Mucosa of descending colon (tissue), 3 donors: ENCODE data around the gene RIN1. TPM values are rescaled to one million over a fixed set of nuclear protein-coding genes. Genes with fewer than 3 reads are reported as not detected.

Experiments used
- ATAC-seq: fragments of 200-7000 bp; cut with Tn5 transposase; one replicate; pipeline ENCODE4 v1.9.1; 2020; ENCODE audit warnings: mild to moderate bottlenecking, moderate library complexity
- DNase-seq, 3 donors: peaks; one replicate each; pipeline ENCODE4 v3.0.0-alpha.2; 2020
- H3K36me3 ChIP-seq: fragments of 200-600 bp; one replicate; pipeline ENCODE4 v1.8.0; 2021; ENCODE audit warnings: low read depth, mild to moderate bottlenecking
- H3K4me1 ChIP-seq: fragments of 200-600 bp; one replicate; pipeline ENCODE4 v1.8.0; 2021; ENCODE audit warnings: low read depth, mild to moderate bottlenecking
- H3K4me3 ChIP-seq: fragments of 200-600 bp; one replicate; pipeline ENCODE4 v1.8.0; 2021; ENCODE audit warnings: mild to moderate bottlenecking
- H3K9me3 ChIP-seq: fragments of 200-600 bp; one replicate; pipeline ENCODE4 v1.8.0; 2021; ENCODE audit warnings: mild to moderate bottlenecking
- intact Hi-C, 2 donors: fragments of 100-400 bp; cut with DNase I in 1 of 2; cut with micrococcal nuclease in 1 of 2; formaldehyde crosslinking; loops; one replicate each; pipeline versions ENCODE4 v1.11.0 to v1.11.1; 2022; cut with DNase I, micrococcal nuclease
- total RNA-seq, 3 donors: library from RNA; stranded (reverse); fragmentation: NEBNext Ultra II Directional in 2 of 3; extraction: Animal tissue kit (Norgen Biotek cat#: 25700) in 2 of 3; gene quantifications; one replicate each; pipeline versions ENCODE4 v1.2.1 to v1.2.4, GENCODE V29; 2021 to 2023
- TF ChIP-seq, protein P1 (sequence below): fragments of 200-600 bp; IDR thresholded peaks from one replicate; pipeline ENCODE4 v1.8.0; 2022; ENCODE audit warnings: antibody characterized with exemption, mild to moderate bottlenecking
- donor health status: DM: no; HTN: no; CAD: no; lungs with moderate emphysema.
- donor health status: DM: no; HTN: no; CAD: no.
- donor health status: DM: no; HTN: yes; CAD: no.

The RIN1 gene
- total RNA-seq, 3 donors from 2014 or later = 5.2 to 12.7 (median 9.5) TPM

DNA sequence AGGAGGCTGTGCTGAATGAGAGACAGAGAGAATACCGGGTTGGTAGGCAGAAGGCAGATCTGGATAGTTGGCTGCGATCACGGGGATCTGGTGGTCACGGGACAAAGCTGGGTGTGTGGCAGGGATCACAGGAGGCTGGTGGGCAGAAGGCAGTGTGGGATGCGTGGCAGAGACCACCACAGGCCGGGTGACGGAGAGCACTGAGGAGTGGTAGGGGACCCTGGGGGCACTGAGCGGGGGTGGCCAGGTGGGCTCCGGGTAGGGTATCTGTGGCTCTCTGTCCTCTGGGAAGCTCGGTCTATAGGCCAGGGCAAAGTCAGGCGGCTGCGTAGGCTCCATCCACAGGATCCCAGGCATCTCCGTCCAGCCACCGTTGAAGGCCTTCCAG, 20.7 kb downstream of the RIN1 start:
- TF ChIP-seq, protein P1, sequence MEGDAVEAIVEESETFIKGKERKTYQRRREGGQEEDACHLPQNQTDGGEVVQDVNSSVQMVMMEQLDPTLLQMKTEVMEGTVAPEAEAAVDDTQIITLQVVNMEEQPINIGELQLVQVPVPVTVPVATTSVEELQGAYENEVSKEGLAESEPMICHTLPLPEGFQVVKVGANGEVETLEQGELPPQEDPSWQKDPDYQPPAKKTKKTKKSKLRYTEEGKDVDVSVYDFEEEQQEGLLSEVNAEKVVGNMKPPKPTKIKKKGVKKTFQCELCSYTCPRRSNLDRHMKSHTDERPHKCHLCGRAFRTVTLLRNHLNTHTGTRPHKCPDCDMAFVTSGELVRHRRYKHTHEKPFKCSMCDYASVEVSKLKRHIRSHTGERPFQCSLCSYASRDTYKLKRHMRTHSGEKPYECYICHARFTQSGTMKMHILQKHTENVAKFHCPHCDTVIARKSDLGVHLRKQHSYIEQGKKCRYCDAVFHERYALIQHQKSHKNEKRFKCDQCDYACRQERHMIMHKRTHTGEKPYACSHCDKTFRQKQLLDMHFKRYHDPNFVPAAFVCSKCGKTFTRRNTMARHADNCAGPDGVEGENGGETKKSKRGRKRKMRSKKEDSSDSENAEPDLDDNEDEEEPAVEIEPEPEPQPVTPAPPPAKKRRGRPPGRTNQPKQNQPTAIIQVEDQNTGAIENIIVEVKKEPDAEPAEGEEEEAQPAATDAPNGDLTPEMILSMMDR = no peak
- Histone ChIP-seq H3K4me1 (peaks cover 12% of the 10 kb centered on the region), H3K36me3 (no peaks in the 10 kb centered on the region), H3K4me3 (no peak overlapping the region), H3K9me3 (no peaks in the 10 kb centered on the region)
- intact Hi-C loops = loop anchor here in 1 of 2 donors (10.0 kb wide), 1 partner anchor 69 kb away; no protein-coding TSS in a partner anchor
- ATAC-seq (no peak), DNase-seq (no peak)

DNA sequence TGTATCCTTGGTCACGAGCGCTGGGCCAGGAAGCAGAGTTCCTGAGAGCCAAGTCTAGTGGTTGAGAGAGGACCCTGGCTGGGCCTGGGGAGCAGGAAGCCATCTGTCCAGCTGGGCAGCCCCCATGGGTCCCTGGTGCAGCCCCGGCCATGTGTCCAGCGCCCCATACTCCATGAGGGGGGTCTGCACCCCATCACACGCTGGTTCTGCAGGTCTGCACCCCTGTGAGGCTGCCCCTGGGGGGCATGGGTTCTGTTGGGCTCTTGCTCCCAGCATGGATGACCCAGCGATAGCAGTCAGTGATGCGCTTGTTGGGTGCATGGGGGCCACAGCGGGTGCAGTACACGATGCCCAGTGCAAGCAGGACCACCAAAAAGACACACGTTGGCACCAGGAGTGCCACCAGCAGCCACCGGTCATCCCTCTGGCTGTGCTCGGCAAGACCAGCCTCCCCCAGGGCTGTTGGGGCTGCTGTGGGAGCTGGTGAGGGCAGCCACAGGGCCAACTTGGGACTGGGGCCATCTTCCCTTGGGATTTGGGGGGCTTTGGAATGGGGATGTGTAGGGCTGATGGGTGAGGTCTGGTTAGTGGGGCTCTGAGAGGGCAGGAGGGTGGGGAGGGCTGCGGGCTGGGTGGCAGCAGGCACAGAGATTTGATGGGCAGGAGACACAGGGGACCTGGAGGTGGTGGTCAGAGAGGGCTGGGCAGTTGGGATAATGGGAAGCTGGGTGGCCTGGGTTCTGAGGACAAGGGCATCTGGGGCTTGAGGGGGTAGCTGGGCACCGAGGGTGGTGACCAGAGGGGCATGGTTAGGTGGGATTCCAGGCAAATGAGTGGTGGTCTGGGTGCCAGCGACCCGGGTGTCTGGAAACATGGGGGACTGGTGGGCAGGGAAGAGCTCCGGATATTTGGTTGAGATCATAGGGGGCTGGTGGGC, 21.4 kb downstream of the RIN1 start:
- H3K9me3 ChIP-seq = no peaks in the 10 kb centered on the region
- H3K4me1 ChIP-seq = peaks cover 12% of the 10 kb centered on the region
- TF ChIP-seq, protein P1 = no peak
- DNase-seq = no peak
- ATAC-seq = no peak
- intact Hi-C loops = loop anchor here in 1 of 2 donors (10.0 kb wide), 1 partner anchor 70 kb away; no protein-coding TSS in a partner anchor
- no peak overlapping the region for H3K4me3 ChIP-seq
- H3K36me3 ChIP-seq = no peaks in the 10 kb centered on the region

DNA sequence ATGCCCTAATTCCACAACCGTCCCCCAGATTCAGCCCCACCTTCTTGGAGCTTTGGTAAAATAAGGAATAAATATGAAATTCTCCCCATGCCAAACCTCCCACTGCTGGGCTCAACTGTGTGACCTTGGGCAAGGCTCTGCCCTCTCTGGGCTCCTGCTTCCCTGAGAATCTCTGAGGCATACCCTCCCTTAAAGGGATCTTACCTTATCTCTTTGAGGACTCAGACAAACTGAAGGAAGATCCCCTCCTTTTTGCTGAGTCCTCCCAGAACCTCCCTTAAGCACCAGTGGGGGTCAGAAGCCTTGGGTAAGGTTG, 22.1 kb downstream of the RIN1 start:
- Histone ChIP-seq H3K4me1 (peaks cover 12% of the 10 kb centered on the region), H3K9me3 (no peaks in the 10 kb centered on the region), H3K4me3 (no peak overlapping the region), H3K36me3 (no peaks in the 10 kb centered on the region)
- intact Hi-C loops = loop anchor here in 1 of 2 donors (10.0 kb wide), 1 partner anchor 71 kb away; no protein-coding TSS in a partner anchor
- no peak for ATAC-seq
- no peak for DNase-seq
- TF ChIP-seq, protein P1 = no peak

DNA sequence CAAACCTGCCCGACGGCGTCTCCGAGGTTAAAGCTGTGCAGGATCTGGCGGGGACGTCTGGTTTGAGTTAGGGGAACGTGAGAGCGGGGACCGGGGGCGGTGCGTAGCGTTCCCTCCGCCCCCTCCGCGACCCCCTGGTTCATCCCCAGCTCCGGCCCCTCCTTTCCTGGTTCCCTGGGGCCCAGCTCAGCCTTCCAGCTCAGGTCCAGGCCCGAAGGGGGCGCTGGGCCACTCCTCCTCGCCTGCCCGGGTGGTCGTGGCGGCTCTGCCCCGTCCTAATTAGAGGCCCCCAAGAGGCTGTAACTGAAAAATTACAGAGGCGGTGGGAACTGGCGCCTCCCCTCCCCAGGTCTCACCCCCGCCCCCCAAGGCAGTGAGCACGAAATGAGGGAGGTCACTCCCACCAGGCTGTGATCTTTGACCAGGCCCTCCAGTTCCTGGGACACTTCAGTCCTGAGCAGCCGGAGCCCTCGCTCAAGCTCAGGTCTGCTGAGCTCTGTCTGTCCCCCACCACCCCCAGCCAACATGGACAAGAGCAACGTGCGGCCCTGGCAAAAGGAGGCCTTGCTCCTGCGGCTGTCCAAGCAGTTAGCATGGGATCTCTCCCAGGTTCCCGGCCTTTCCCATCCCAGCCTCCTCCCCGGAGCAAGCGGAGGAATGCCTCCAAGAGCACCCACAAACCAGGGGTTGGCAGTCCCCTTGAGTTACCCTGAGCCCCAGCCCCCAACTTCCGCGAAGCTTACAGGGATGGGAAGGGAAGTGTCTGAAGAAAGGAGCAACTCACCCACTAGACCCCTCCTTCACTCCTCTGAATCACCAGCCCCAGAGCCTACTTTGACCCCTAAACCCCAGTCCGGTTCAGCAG, 22.7 kb downstream of the RIN1 start:
- TF ChIP-seq, protein P1 = no peak
- no peak for DNase-seq
- ATAC-seq = no peak
- H3K9me3 ChIP-seq = no peaks in the 10 kb centered on the region
- H3K36me3 ChIP-seq = no peaks in the 10 kb centered on the region
- H3K4me3 ChIP-seq = no peak overlapping the region
- intact Hi-C loops = loop anchor here in 1 of 2 donors (10.0 kb wide), 1 partner anchor 71 kb away; no protein-coding TSS in a partner anchor
- H3K4me1 ChIP-seq = peaks cover 12% of the 10 kb centered on the region

DNA sequence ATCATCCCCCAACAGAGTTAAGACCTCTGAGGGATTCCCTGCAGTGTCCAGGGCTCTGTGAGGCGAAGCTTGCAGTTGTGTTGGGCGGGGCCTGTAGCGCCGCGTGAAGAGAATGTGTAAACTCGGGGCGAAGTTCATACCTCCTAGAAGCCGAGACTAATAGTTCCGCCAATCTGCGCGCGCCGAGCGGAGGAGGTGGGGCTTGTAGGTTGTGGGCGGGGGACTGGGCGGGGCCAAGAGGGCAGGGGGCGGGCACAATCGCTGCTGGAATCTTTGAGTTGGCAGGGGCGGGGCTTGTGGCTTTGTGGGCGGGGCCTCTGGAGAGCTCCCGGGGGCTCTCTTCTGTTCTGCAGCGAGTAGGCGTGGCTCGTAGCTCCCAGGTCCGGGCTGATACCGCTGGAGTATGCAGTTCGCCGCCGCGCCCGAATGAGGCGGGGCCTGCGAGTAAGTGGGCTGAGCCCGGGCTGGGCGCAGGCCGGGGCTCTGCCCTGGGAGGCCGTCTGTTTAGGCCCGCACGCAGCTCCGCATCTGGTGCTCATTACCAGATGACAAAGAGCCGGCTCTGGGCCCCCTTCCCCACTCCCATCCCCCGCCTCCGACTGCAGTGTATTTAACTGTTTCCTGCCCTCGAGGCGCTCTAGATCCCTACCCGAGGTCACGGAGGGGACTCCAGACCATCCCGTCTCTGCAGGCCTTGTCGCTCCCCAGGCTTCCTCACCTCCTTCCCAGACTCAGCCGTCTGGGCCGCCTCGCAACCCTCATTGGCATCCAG, 23.5 kb downstream of the RIN1 start:
- intact Hi-C loops = loop anchor here in 1 of 2 donors (10.0 kb wide), 1 partner anchor 72 kb away; no protein-coding TSS in a partner anchor
- no peak overlapping the region for H3K4me3 ChIP-seq
- ATAC-seq = peak; percentile 86

More for the DNA sequence above, 23.5 kb downstream of the RIN1 start:
- H3K9me3 ChIP-seq = no peaks in the 10 kb centered on the region
- peaks cover 7% of the 10 kb centered on the region for H3K4me1 ChIP-seq
- DNase-seq = peak; percentile 100
- H3K36me3 ChIP-seq = no peaks in the 10 kb centered on the region
- TF ChIP-seq, protein P1 = no peak
